HEK293 (cell line): ENCODE data around the gene MMP23B.
A peak's percentile ranks its signal among the peaks of the same experiment; 100 is the strongest.

ENCODE experiments used
- CTCF ChIA-PET: fragments of 350-600 bp; formaldehyde crosslinking; extraction: SDS; loops from one replicate; lab custom pipeline; 2021; ENCODE audit warnings: antibody characterized with exemption; lab: Yijun Ruan, JAX
- POLR2A ChIA-PET: fragments of 300-600 bp; formaldehyde crosslinking; extraction: SDS; loops from one replicate; lab custom pipeline; 2020; ENCODE audit warnings: antibody characterized with exemption, inconsistent platforms; lab: Yijun Ruan, JAX
- H3K27ac ChIP-seq: fragments of 200-500 bp; sonication (Bioruptor generic); 2 replicates; pipeline ENCODE4 v1.5.1; 2014; ENCODE audit warnings: low read depth, low read length, control low read depth, inconsistent platforms; ENCODE audit errors: extremely low read depth
- H3K36me3 ChIP-seq, 2 experiments: fragments of 200-500 bp in 1 of 2; sonication (Bioruptor generic) in 1 of 2; 1 replicate in 1 of 2; 2 replicates in 1 of 2; pipeline ENCODE4 v1.5.1; 2014 to 2017; ENCODE audit warnings: inconsistent platforms in 2 of 2, low read length in 2 of 2; ENCODE audit not compliant: control insufficient read depth in 2 of 2, insufficient read depth in 1 of 2
- H3K4me1 ChIP-seq: fragments of 200-500 bp; sonication (Bioruptor generic); 2 replicates; pipeline ENCODE4 v1.5.1; 2014; ENCODE audit warnings: mild to moderate bottlenecking, low read length, inconsistent platforms; ENCODE audit not compliant: control insufficient read depth, insufficient read depth
- H3K4me3 ChIP-seq: 2 replicates; pipeline ENCODE4 v1.5.1; 2011; ENCODE audit warnings: low read depth, mild to moderate bottlenecking, control low read depth, low read length, moderate library complexity
- H3K9me3 ChIP-seq: fragments of 200-500 bp; sonication (Bioruptor generic); 2 replicates; pipeline ENCODE4 v1.5.1; 2014; ENCODE audit warnings: low read depth, low read length, inconsistent platforms; ENCODE audit not compliant: control insufficient read depth, insufficient read depth
- HIC1 ChIP-seq: fragments of 450-650 bp; formaldehyde crosslinking; IDR thresholded peaks from 2 replicates; pipeline ENCODE4 v1.5.1; 2016; ENCODE audit warnings: missing biosample characterization, missing genetic modification characterization
- SCRT1 ChIP-seq: fragments of 450-650 bp; formaldehyde crosslinking; IDR thresholded peaks from 2 replicates; pipeline ENCODE4 v1.5.1; 2016; ENCODE audit warnings: missing biosample characterization, missing genetic modification characterization, borderline replicate concordance
- SETDB1 ChIP-seq: IDR thresholded peaks from one replicate; pipeline ENCODE4 v1.6.1; 2017; ENCODE audit warnings: mild to moderate bottlenecking, low read length, moderate library complexity, mixed read lengths; ENCODE audit not compliant: insufficient read length
- ZBTB17 ChIP-seq: fragments of 450-650 bp; formaldehyde crosslinking; IDR thresholded peaks from 2 replicates; pipeline ENCODE4 v1.5.1; 2016; ENCODE audit warnings: missing biosample characterization, missing genetic modification characterization
- ZBTB6 ChIP-seq: fragments of 450-650 bp; formaldehyde crosslinking; IDR thresholded peaks from 2 replicates; pipeline ENCODE4 v1.5.1; 2017; ENCODE audit warnings: missing biosample characterization, missing genetic modification characterization
- ZNF24 ChIP-seq: fragments of 450-650 bp; formaldehyde crosslinking; IDR thresholded peaks from 2 replicates; pipeline ENCODE4 v1.5.1; 2016; ENCODE audit warnings: missing biosample characterization, missing genetic modification characterization
- ZNF280D ChIP-seq: fragments of 450-650 bp; formaldehyde crosslinking; IDR thresholded peaks from 2 replicates; pipeline ENCODE4 v1.5.1; 2016; ENCODE audit warnings: missing biosample characterization, missing genetic modification characterization
- ZNF362 ChIP-seq: fragments of 450-650 bp; formaldehyde crosslinking; IDR thresholded peaks from 2 replicates; pipeline ENCODE4 v1.5.1; 2016; ENCODE audit warnings: missing biosample characterization, missing genetic modification characterization
- ZNF404 ChIP-seq: fragments of 450-650 bp; formaldehyde crosslinking; IDR thresholded peaks from 2 replicates; pipeline ENCODE4 v1.5.1; 2017; ENCODE audit warnings: missing biosample characterization, missing genetic modification characterization
- ZNF513 ChIP-seq: fragments of 450-650 bp; IDR thresholded peaks from 2 replicates; pipeline ENCODE4 v1.5.1; 2018; ENCODE audit warnings: missing biosample characterization, missing genetic modification characterization
- ZNF548 ChIP-seq: fragments of 450-650 bp; formaldehyde crosslinking; IDR thresholded peaks from 2 replicates; pipeline ENCODE4 v1.5.1; 2016; ENCODE audit warnings: missing biosample characterization, missing genetic modification characterization
- ZNF549 ChIP-seq: fragments of 450-650 bp; IDR thresholded peaks from 2 replicates; pipeline ENCODE4 v1.5.1; 2018; ENCODE audit warnings: missing biosample characterization, missing genetic modification characterization, mild to moderate bottlenecking, inconsistent platforms, moderate library complexity
- ZNF560 ChIP-seq: fragments of 450-650 bp; formaldehyde crosslinking; IDR thresholded peaks from 2 replicates; pipeline ENCODE4 v1.5.1; 2017; ENCODE audit warnings: missing biosample characterization, missing genetic modification characterization, borderline replicate concordance
- ZNF596 ChIP-seq: fragments of 450-650 bp; IDR thresholded peaks from 2 replicates; pipeline ENCODE4 v1.5.0; 2018; ENCODE audit warnings: missing biosample characterization, mild to moderate bottlenecking, missing genetic modification characterization, moderate library complexity
- ZNF600 ChIP-seq: fragments of 450-650 bp; formaldehyde crosslinking; IDR thresholded peaks from 2 replicates; pipeline ENCODE4 v1.5.1; 2016; ENCODE audit warnings: missing biosample characterization, missing genetic modification characterization
- ZNF645 ChIP-seq: fragments of 450-650 bp; formaldehyde crosslinking; IDR thresholded peaks from 2 replicates; pipeline ENCODE4; 2016; ENCODE audit warnings: missing biosample characterization, missing genetic modification characterization
- ZNF658 ChIP-seq: fragments of 450-650 bp; formaldehyde crosslinking; IDR thresholded peaks from 2 replicates; pipeline ENCODE4; 2016; ENCODE audit warnings: missing biosample characterization, missing genetic modification characterization
- ZNF843 ChIP-seq: fragments of 450-650 bp; formaldehyde crosslinking; IDR thresholded peaks from 2 replicates; pipeline ENCODE4 v1.5.1; 2016; ENCODE audit warnings: missing biosample characterization, missing genetic modification characterization
- ZSCAN23 ChIP-seq: fragments of 450-650 bp; formaldehyde crosslinking; IDR thresholded peaks from 2 replicates; pipeline ENCODE4 v1.5.1; 2016; ENCODE audit warnings: missing biosample characterization, missing genetic modification characterization
- ZSCAN4 ChIP-seq: fragments of 450-650 bp; formaldehyde crosslinking; IDR thresholded peaks from 2 replicates; pipeline ENCODE4 v1.5.1; 2017; ENCODE audit warnings: missing biosample characterization, missing genetic modification characterization

The MMP23B gene

GRCh38 chr1:1591452-1591851 is 40.5 kb upstream of the MMP23B start (continued):
- TF ChIP-seq HIC1 (tag by site-specific recombination) = peak; percentile 16; the same call in 1 of the 2 replicates

GRCh38 chr1:1593834-1594601 is 38.0 kb upstream of the MMP23B start:
- Histone ChIP-seq H3K4me3 (no peak overlapping the region), H3K27ac (no peak overlapping the region), H3K9me3 (no peaks in the 10 kb centered on the region), H3K36me3 (no peaks in the 10 kb centered on the region), H3K4me1 (peaks cover 6% of the 10 kb centered on the region; the same call in 1 of the 2 replicates)
- CTCF ChIA-PET = no interaction called here
- POLR2A ChIA-PET = no interaction called here
- TF ChIP-seq ZNF843 (tag by site-specific recombination) (no peak), ZNF280D (tag by site-specific recombination) (no peak), ZNF645 (tag by site-specific recombination) (no peak), ZNF596 (tag by site-specific recombination) (no peak), ZSCAN4 (tag by site-specific recombination) (no peak), ZSCAN23 (no peak), ZNF549 (tag by site-specific recombination) (no peak), ZNF658 (tag by site-specific recombination) (no peak), ZNF513 (no peak)

- ChIA-PET POLR2A (no interaction called here), CTCF (no interaction called here)
- peaks cover 6% of the 10 kb centered on the region; the same call in 1 of the 2 replicates for H3K4me1 ChIP-seq
- H3K4me3 ChIP-seq = no peak overlapping the region
- no peaks in the 10 kb centered on the region for H3K36me3 ChIP-seq
- H3K27ac ChIP-seq = no peak overlapping the region
- no peaks in the 10 kb centered on the region for H3K9me3 ChIP-seq
- no peak for TF ChIP-seq ZNF24 (tag by site-specific recombination)
- TF ChIP-seq ZNF548 = no peak
- peak; percentile 80 for TF ChIP-seq ZBTB6
- TF ChIP-seq ZNF404 = no peak
- peak; percentile 99 for TF ChIP-seq ZNF596 (tag by site-specific recombination)
- TF ChIP-seq SCRT1 (tag by site-specific recombination) = no peak
- TF ChIP-seq ZNF600 (tag by site-specific recombination) = peak; percentile 93
- TF ChIP-seq SETDB1 = no peak
- TF ChIP-seq ZNF362 (tag by site-specific recombination) = no peak
- TF ChIP-seq ZNF560 (tag by site-specific recombination) = no peak
- peak; percentile 60 for TF ChIP-seq ZBTB17 (tag by site-specific recombination)
These were observed 37.2 kb upstream of the MMP23B start for GRCh38 chr1:1594602-1595260.
